Stimulated activated CD4-positive, alpha-beta T cell treated with anti-CD3 and anti-CD28 coated beads, Interleukin-1b, Interleukin-23, amount 100 ng/mL, for 4 hours (primary cell): ENCODE data around the gene SIGLEC5.

ENCODE experiments used
- DNase-seq, 2 donors: peaks; one replicate each; pipeline ENCODE4 v3.0.0-alpha.2; 2020; ENCODE audit warnings: low read depth in 2 of 2

Gene SIGLEC5

GRCh38 chr19:51590441-51590840 is 39.8 kb downstream of the SIGLEC5 start:
- DNase-seq, result no peak

GRCh38 chr19:51589511-51589910 is 40.7 kb downstream of the SIGLEC5 start:
- DNase-seq, result no peak

- DNase-seq, result no peak
These were observed 42.7 kb downstream of the SIGLEC5 start for GRCh38 chr19:51587264-51588191.

- DNase-seq, result no peak
These were observed 43.4 kb downstream of the SIGLEC5 start for GRCh38 chr19:51586799-51587198.

- no peak for DNase-seq
These were observed 44.0 kb downstream of the SIGLEC5 start for GRCh38 chr19:51586103-51586728.

- DNase-seq, result no peak
These were observed 53.4 kb downstream of the SIGLEC5 start for GRCh38 chr19:51576850-51577249.

- DNase-seq, result no peak
These were observed 56.9 kb downstream of the SIGLEC5 start for GRCh38 chr19:51573331-51573730.

GRCh38 chr19:51572908-51573307 is 57.3 kb downstream of the SIGLEC5 start:
- DNase-seq, result no peak

GRCh38 chr19:51572410-51572809 is 57.8 kb downstream of the SIGLEC5 start:
- no peak for DNase-seq

GRCh38 chr19:51571599-51571998 is 58.6 kb downstream of the SIGLEC5 start:
- no peak for DNase-seq

- DNase-seq, result peak; percentile 75 to 86
These were observed 59.1 kb downstream of the SIGLEC5 start, which contains the start of gene ZNF175 for GRCh38 chr19:51570962-51571575. TSS of gene ZNF175 (plus strand) at chr19:51571283. CDS start at chr19:51573330, 2,047 bp downstream.

GRCh38 chr19:51568456-51568855 is 61.7 kb downstream of the SIGLEC5 start:
- no peak for DNase-seq

GRCh38 chr19:51567583-51567982 is 62.6 kb downstream of the SIGLEC5 start:
- DNase-seq, result no peak

- no peak for DNase-seq
These were observed 63.6 kb downstream of the SIGLEC5 start for GRCh38 chr19:51566489-51567100.

GRCh38 chr19:51565583-51565982 is 64.6 kb downstream of the SIGLEC5 start:
- no peak for DNase-seq

GRCh38 chr19:51564791-51565190 is 65.4 kb downstream of the SIGLEC5 start:
- no peak for DNase-seq
